HG03571 (cell line): ENCODE data around the gene DNAJC12.
"Not testable (repeated sequence)": the region's sequence is repeated elsewhere in the genome, so short reads cannot be mapped to it uniquely, and the experiment has no call there.

Experiments used
- ATAC-seq: cut with Tn5 transposase; IDR thresholded peaks from one replicate; pipeline ENCODE4 v1.9.1; 2021; ENCODE audit not compliant: unreplicated experiment

Gene DNAJC12

GRCh38 chr10:67767244-67767643 lies 70.7 kb downstream of the DNAJC12 start:
- ATAC-seq, result no peak

GRCh38 chr10:67764012-67764822 lies 73.8 kb downstream of the DNAJC12 start:
- ATAC-seq, result peak; percentile 86

- ATAC-seq, result peak; percentile 15
Observed at GRCh38 chr10:67763499-67764011, 74.4 kb downstream of the DNAJC12 start.

GRCh38 chr10:67762567-67762966 lies 75.4 kb downstream of the DNAJC12 start:
- not testable (repeated sequence) for ATAC-seq

GRCh38 chr10:67760272-67760671 lies 77.7 kb downstream of the DNAJC12 start:
- no peak for ATAC-seq
